Neural crest cell (in vitro differentiated cells): ENCODE data around the gene RMP24.
A peak's percentile ranks its signal among the peaks of the same experiment; 100 is the strongest.

Experiments used
- DNase-seq: peaks from one replicate; pipeline ENCODE4 v3.0.0; 2021; ENCODE audit warnings: low read depth, mixed read lengths, low spot score
- H3K27ac Mint-ChIP-seq: one replicate; pipeline ENCODE4 v1.8.0; 2021; ENCODE audit warnings: mild to moderate bottlenecking, mixed read lengths; ENCODE audit not compliant: unreplicated experiment
- H3K27me3 Mint-ChIP-seq: 2 replicates; pipeline ENCODE4 v1.8.0; 2021; ENCODE audit warnings: low read depth, mild to moderate bottlenecking, mixed read lengths
- H3K36me3 Mint-ChIP-seq: 2 replicates; pipeline ENCODE4 v1.8.0; 2021; ENCODE audit warnings: low read depth, mild to moderate bottlenecking, mixed read lengths
- H3K4me1 Mint-ChIP-seq: 2 replicates; pipeline ENCODE4 v1.8.0; 2021; ENCODE audit warnings: mixed read lengths
- H3K4me3 Mint-ChIP-seq: one replicate; pipeline ENCODE4 v1.8.0; 2021; ENCODE audit warnings: mild to moderate bottlenecking, mixed read lengths
- H3K9me3 Mint-ChIP-seq: 2 replicates; pipeline ENCODE4 v1.8.0; 2021; ENCODE audit warnings: mixed read lengths
- TF ChIP-seq, protein P1 (sequence below): fragments of 200-600 bp; sonication (generic); conservative IDR thresholded peaks from 2 replicates; pipeline ENCODE4 v1.5.0; 2021; ENCODE audit warnings: antibody characterized with exemption, mild to moderate bottlenecking

Gene RMP24

DNA sequence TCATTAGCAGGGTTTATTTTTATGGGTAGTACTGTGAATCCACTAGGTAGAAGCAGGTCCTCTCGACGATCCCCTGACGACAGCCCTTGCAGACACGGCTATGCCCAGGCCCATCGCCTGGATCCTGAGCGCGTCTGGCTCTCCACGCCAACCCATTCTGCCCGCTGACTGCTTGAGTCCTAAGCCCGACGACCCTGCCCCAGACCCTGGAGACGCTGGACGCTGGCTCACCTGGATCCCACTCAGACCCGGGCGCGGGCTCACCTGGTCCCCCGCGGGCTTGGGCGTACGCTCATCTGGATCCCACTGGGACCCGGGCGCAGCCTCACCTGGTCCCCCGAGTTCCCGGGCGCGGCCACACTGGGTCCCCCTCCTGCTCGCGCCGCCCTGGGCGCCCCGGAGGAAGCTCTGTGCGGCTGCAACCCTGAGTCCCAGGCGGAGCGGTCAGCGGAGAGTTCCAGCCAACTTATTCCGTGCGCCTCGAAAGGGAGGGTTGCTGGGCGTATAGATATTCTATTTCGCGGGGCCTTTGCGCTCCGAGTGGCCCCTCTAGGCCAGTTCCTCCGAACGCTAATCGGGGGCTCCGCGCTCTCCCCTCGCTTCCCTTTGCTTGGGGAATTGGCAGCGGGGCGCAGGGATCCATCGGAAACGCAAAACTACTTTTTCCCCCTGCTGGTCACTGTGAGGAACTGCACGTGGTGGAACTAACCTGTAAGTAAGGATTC is 22.4 kb upstream of the RMP24 start:
- no peaks in the 10 kb centered on the region for H3K36me3 Mint-ChIP-seq
- H3K27me3 Mint-ChIP-seq = peaks cover 31% of the 10 kb centered on the region
- DNase-seq = peak; percentile 65
- peaks cover 5% of the 10 kb centered on the region for H3K4me1 Mint-ChIP-seq
- peak overlapping the region; percentile 94 for H3K4me3 Mint-ChIP-seq
- TF ChIP-seq, protein P1, sequence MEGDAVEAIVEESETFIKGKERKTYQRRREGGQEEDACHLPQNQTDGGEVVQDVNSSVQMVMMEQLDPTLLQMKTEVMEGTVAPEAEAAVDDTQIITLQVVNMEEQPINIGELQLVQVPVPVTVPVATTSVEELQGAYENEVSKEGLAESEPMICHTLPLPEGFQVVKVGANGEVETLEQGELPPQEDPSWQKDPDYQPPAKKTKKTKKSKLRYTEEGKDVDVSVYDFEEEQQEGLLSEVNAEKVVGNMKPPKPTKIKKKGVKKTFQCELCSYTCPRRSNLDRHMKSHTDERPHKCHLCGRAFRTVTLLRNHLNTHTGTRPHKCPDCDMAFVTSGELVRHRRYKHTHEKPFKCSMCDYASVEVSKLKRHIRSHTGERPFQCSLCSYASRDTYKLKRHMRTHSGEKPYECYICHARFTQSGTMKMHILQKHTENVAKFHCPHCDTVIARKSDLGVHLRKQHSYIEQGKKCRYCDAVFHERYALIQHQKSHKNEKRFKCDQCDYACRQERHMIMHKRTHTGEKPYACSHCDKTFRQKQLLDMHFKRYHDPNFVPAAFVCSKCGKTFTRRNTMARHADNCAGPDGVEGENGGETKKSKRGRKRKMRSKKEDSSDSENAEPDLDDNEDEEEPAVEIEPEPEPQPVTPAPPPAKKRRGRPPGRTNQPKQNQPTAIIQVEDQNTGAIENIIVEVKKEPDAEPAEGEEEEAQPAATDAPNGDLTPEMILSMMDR = peak; percentile 96
- peak overlapping the region; percentile 35 for H3K27ac Mint-ChIP-seq
- H3K9me3 Mint-ChIP-seq = no peaks in the 10 kb centered on the region

DNA sequence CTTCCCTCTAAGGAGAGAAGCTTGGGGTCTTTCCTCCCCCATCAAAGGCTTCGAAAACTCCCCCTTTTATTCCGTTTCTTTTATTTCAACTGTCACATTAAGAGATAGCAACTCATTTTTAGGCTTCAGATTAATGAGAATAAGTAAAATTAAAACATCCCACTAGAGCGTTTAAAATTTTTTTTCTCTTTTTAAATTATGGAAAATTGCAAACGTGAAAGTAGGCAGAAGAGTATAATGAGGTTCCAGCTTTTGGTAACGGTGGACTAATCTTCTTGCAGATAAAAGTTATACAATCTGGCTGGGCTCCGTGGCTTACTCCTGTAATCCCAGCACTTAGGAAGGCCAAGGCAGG is 21.9 kb upstream of the RMP24 start:
- Mint-ChIP-seq H3K4me1 (peaks cover 5% of the 10 kb centered on the region), H3K36me3 (no peaks in the 10 kb centered on the region), H3K27ac (no peak overlapping the region), H3K27me3 (peaks cover 32% of the 10 kb centered on the region), H3K4me3 (peak overlapping the region; percentile 94), H3K9me3 (no peaks in the 10 kb centered on the region)
- TF ChIP-seq, protein P1 = peak; percentile 20
- DNase-seq = no peak

DNA sequence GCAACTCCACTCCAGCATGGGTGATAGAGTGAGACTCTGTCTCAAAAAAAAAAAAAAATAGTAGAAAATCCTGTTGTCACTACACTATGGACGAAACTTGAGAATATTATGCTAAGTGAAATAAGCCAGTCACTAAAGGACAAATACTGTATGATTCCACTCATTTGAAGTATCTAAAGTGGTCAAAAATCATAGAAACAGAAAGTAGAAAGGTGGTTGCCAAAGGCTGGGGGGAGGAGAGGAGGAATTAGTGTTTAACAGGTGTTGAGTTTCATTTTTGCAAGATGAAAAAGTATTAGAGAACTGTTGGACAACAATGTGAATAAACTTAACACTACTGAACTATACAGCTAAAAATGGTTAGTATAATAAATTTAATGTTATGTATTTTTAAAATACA is 18.8 kb upstream of the RMP24 start:
- H3K4me1 Mint-ChIP-seq = peaks cover 5% of the 10 kb centered on the region
- no peak overlapping the region for H3K4me3 Mint-ChIP-seq
- peaks cover 3% of the 10 kb centered on the region for H3K9me3 Mint-ChIP-seq
- peaks cover 4% of the 10 kb centered on the region for H3K36me3 Mint-ChIP-seq
- peaks cover 43% of the 10 kb centered on the region for H3K27me3 Mint-ChIP-seq
- H3K27ac Mint-ChIP-seq = no peak overlapping the region
- no peak for DNase-seq
- TF ChIP-seq, protein P1 = no peak

DNA sequence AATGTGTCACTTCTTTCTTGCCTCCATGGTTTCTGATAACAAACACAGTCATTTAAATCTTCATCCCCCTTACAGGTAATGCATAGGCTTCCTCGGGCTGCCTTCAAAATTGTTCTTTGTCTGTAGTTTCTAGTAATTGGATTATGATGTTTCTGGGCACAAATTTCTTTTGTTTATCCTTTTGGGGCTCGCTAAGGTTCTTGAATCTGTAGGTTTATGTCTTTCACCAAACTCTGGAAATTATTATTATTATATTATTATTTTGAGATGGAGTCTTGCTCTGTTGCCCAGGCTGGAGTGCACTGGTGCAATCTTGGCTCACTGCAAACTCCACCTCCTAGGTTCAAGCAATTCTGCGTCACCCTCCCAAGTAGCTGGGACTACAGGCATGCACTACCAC is 16.3 kb upstream of the RMP24 start:
- H3K36me3 Mint-ChIP-seq = peaks cover 4% of the 10 kb centered on the region
- no peak for DNase-seq
- H3K4me1 Mint-ChIP-seq = no peaks in the 10 kb centered on the region
- H3K27ac Mint-ChIP-seq = no peak overlapping the region
- peaks cover 7% of the 10 kb centered on the region for H3K9me3 Mint-ChIP-seq
- peaks cover 41% of the 10 kb centered on the region for H3K27me3 Mint-ChIP-seq
- TF ChIP-seq, protein P1 = no peak
- no peak overlapping the region for H3K4me3 Mint-ChIP-seq

DNA sequence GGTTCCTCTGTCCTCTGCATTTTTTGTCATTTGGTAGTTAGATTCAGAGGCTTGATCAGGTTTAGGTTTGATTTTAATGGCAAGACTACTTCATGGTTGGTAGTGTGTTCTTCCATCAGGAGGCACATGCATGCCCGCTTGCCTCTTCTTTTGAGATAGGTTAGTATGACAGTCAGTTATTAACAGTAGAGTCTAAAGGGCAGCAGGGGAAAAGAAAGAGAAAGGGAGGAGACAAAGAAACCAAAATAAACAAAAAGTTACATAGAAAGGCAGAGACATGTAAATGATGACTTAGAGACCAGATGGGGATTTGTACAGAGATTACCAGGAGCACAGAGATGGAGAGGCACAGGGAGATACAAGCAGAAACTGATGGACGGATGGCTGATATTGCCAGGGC is 10.2 kb upstream of the RMP24 start:
- H3K27ac Mint-ChIP-seq = peak overlapping the region; percentile 3
- no peak for DNase-seq
- peaks cover 24% of the 10 kb centered on the region for H3K27me3 Mint-ChIP-seq
- H3K36me3 Mint-ChIP-seq = peaks cover 4% of the 10 kb centered on the region
- peaks cover 12% of the 10 kb centered on the region for H3K9me3 Mint-ChIP-seq
- H3K4me3 Mint-ChIP-seq = no peak overlapping the region
- TF ChIP-seq, protein P1 = no peak
- H3K4me1 Mint-ChIP-seq = no peaks in the 10 kb centered on the region
